ENCODE results near the gene LRRC36.

- TF ChIP-seq CTCF (IDR thresholded peaks at IDR 0.05; ENCODE audit: extremely low read depth in 1 of 2, insufficient read depth in 1 of 2, low read depth in 1 of 2, low read length in 2 of 2) (peak in 1 of 2 donors; percentile 3), FOS (IDR thresholded peaks at IDR 0.05; ENCODE audit: borderline replicate concordance, insufficient read depth, low read length) (no peak), EZH2 (IDR thresholded peaks at IDR 0.05; ENCODE audit: borderline replicate concordance, low read depth, low read length, severe bottlenecking) (no peak), POLR2A (IDR thresholded peaks at IDR 0.05; ENCODE audit: low read depth, low read length) (no peak), JUN (IDR thresholded peaks at IDR 0.05; ENCODE audit: borderline replicate concordance, insufficient read depth, insufficient read length, low read depth) (no peak), POLR2AphosphoS5 (IDR thresholded peaks at IDR 0.05; ENCODE audit: insufficient read depth, low read depth, low read length) (peak; percentile 18)
Observed at GRCh38 chr16:67430977-67431774, 104.6 kb downstream of the LRRC36 start, which contains the start of gene HSD11B2.
